GM23338 (cell line): ENCODE measurements around the gene MIER2.

Experiments used
- CTCF ChIP-seq, 2 experiments: fragments of 200-600 bp in 1 of 2; sonication (generic) in 1 of 2; conservative IDR thresholded peaks; 2 replicates each; pipeline versions ENCODE4 v1.5.1 to v1.6.1; 2016 to 2017; ENCODE audit warnings: antibody characterized with exemption in 2 of 2, low read depth in 2 of 2, mild to moderate bottlenecking in 2 of 2, moderate library complexity in 1 of 2
- EZH2 ChIP-seq: fragments of 200-600 bp; sonication (generic); IDR thresholded peaks from one replicate; pipeline ENCODE4 v1.8.0; 2017; ENCODE audit warnings: antibody characterized with exemption, mild to moderate bottlenecking, low read depth; ENCODE audit not compliant: unreplicated experiment
- EZH2phosphoT487 ChIP-seq: fragments of 200-600 bp; sonication (generic); IDR thresholded peaks from one replicate; pipeline ENCODE4 v1.8.1; 2018; ENCODE audit warnings: antibody characterized with exemption; ENCODE audit not compliant: unreplicated experiment
- POLR2AphosphoS5 ChIP-seq: IDR thresholded peaks from 2 replicates; pipeline ENCODE4 v1.6.1; 2016; ENCODE audit warnings: antibody characterized with exemption, low read depth
- ZNF114 ChIP-seq: fragments of 250-450 bp; sonication (Bioruptor Pico); IDR thresholded peaks from 2 replicates; pipeline ENCODE4 v1.5.0; 2020; ENCODE audit warnings: mild to moderate bottlenecking, moderate library complexity

- no peak for TF ChIP-seq CTCF (conservative IDR thresholded peaks at IDR 0.05; ENCODE audit: low read depth in 2 of 2)
- no peak for TF ChIP-seq EZH2phosphoT487
- TF ChIP-seq POLR2AphosphoS5 = no peak
- no peak for TF ChIP-seq ZNF114 (CRISPR knock-in tag)
- no peak for TF ChIP-seq EZH2
Measured at GRCh38 chr19:326871-327270, 17.7 kb downstream of the MIER2 start.
